Measurements from ENCODE around the gene TRANK1.

Gene TRANK1

DNA sequence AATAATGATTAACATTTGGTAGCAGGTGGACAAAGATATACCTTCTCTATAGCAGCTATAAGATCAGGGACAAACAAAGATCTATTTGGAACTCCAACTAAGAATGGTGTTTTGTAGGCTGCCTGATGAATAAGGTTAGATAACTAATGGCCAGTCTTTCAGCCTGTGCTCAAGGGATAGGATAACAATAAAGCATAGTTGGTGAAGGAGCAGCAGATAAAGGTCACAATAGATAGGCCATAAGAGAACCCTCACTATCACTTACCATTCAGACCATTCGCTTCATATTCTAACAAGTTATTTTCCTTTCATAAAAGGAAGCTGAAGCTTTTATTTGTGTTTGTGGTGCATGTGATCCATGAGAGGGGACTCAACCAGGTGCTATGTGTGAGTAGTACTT lies 28.3 kb upstream of the TRANK1 start:
- ChIA-PET POLR2A (no interaction called here), CTCF (interaction anchor here (0.6 kb wide), 1 partner anchor 90 kb away, joined by 3 read pairs; no protein-coding TSS in a partner anchor)
- H3K4me3 ChIP-seq (ENCODE audit: low read depth, low read length), result no peak overlapping the region
- H3K4me1 ChIP-seq (ENCODE audit: control insufficient read depth, insufficient read depth, low read length), result no peaks in the 10 kb centered on the region
- H3K9me3 ChIP-seq (ENCODE audit: control insufficient read depth, insufficient read depth, low read depth, low read length), result no peaks in the 10 kb centered on the region
- no peak for TF ChIP-seq PRDM1 (tag by site-specific recombination; IDR thresholded peaks at IDR 0.05)
- TF ChIP-seq MEIS1 (CRISPR knock-in tag; IDR thresholded peaks at IDR 0.05; ENCODE audit: borderline replicate concordance), result no peak
- TF ChIP-seq, protein P1, sequence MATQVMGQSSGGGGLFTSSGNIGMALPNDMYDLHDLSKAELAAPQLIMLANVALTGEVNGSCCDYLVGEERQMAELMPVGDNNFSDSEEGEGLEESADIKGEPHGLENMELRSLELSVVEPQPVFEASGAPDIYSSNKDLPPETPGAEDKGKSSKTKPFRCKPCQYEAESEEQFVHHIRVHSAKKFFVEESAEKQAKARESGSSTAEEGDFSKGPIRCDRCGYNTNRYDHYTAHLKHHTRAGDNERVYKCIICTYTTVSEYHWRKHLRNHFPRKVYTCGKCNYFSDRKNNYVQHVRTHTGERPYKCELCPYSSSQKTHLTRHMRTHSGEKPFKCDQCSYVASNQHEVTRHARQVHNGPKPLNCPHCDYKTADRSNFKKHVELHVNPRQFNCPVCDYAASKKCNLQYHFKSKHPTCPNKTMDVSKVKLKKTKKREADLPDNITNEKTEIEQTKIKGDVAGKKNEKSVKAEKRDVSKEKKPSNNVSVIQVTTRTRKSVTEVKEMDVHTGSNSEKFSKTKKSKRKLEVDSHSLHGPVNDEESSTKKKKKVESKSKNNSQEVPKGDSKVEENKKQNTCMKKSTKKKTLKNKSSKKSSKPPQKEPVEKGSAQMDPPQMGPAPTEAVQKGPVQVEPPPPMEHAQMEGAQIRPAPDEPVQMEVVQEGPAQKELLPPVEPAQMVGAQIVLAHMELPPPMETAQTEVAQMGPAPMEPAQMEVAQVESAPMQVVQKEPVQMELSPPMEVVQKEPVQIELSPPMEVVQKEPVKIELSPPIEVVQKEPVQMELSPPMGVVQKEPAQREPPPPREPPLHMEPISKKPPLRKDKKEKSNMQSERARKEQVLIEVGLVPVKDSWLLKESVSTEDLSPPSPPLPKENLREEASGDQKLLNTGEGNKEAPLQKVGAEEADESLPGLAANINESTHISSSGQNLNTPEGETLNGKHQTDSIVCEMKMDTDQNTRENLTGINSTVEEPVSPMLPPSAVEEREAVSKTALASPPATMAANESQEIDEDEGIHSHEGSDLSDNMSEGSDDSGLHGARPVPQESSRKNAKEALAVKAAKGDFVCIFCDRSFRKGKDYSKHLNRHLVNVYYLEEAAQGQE (tag by site-specific recombination; IDR thresholded peaks at IDR 0.05), result no peak
- TF ChIP-seq ZNF155 (tag by site-specific recombination; IDR thresholded peaks at IDR 0.05), result no peak
- TF ChIP-seq ZNF621 (tag by site-specific recombination; IDR thresholded peaks at IDR 0.05), result no peak
- no peaks in the 10 kb centered on the region for H3K36me3 ChIP-seq (ENCODE audit: control insufficient read depth in 2 of 2, insufficient read depth in 1 of 2, low read length in 2 of 2)
- H3K27ac ChIP-seq (ENCODE audit: extremely low read depth, low read depth, low read length), result no peak overlapping the region

DNA sequence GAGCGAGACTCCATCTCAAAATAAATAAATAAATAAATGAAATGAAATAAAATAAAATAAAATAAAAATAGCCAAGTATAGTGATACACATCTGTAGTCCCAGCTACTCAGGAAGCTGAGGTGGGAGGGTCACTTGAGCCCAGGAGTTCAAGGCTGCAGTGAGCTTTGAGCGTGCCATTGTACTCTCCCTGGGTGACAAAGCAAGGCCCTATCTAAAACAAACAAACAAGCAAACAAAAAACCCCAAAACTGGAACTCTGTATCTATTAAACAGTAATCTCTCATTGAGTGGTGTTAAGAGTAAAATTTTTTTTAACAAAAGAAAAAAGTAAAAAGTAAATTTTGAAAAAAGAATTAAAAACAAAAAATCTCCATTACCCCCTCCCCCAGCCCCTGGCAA lies 27.3 kb upstream of the TRANK1 start:
- Histone ChIP-seq H3K36me3 (ENCODE audit: control insufficient read depth in 2 of 2, insufficient read depth in 1 of 2, low read length in 2 of 2) (no peaks in the 10 kb centered on the region), H3K4me1 (ENCODE audit: control insufficient read depth, insufficient read depth, low read length) (no peaks in the 10 kb centered on the region), H3K9me3 (ENCODE audit: control insufficient read depth, insufficient read depth, low read depth, low read length) (no peaks in the 10 kb centered on the region), H3K4me3 (ENCODE audit: low read depth, low read length) (no peak overlapping the region), H3K27ac (ENCODE audit: extremely low read depth, low read depth, low read length) (no peak overlapping the region)
- TF ChIP-seq ZBTB48 (tag by site-specific recombination; IDR thresholded peaks at IDR 0.05) (no peak), ZFHX2 (tag by site-specific recombination; conservative IDR thresholded peaks at IDR 0.05) (no peak), ZNF560 (tag by site-specific recombination; IDR thresholded peaks at IDR 0.05; ENCODE audit: borderline replicate concordance) (no peak), ZFP41 (tag by site-specific recombination; IDR thresholded peaks at IDR 0.05; ENCODE audit: borderline replicate concordance) (no peak), ZNF558 (tag by site-specific recombination; IDR thresholded peaks at IDR 0.05) (no peak), ZNF660 (tag by site-specific recombination; IDR thresholded peaks at IDR 0.05) (no peak), SP3 (tag by site-specific recombination; IDR thresholded peaks at IDR 0.05) (no peak), ZNF433 (tag by site-specific recombination; IDR thresholded peaks at IDR 0.05; ENCODE audit: low read depth) (no peak), YY2 (tag by site-specific recombination; IDR thresholded peaks at IDR 0.05) (no peak), ZNF354C (tag by site-specific recombination; IDR thresholded peaks at IDR 0.05; ENCODE audit: borderline replicate concordance, low read depth) (no peak), ZNF626 (tag by site-specific recombination; IDR thresholded peaks at IDR 0.05) (no peak), HOXA7 (CRISPR knock-in tag; IDR thresholded peaks at IDR 0.05; ENCODE audit: borderline replicate concordance) (no peak), ZNF843 (tag by site-specific recombination; IDR thresholded peaks at IDR 0.05) (no peak), ZNF112 (tag by site-specific recombination; IDR thresholded peaks at IDR 0.05) (no peak)
- TF ChIP-seq, protein P2, sequence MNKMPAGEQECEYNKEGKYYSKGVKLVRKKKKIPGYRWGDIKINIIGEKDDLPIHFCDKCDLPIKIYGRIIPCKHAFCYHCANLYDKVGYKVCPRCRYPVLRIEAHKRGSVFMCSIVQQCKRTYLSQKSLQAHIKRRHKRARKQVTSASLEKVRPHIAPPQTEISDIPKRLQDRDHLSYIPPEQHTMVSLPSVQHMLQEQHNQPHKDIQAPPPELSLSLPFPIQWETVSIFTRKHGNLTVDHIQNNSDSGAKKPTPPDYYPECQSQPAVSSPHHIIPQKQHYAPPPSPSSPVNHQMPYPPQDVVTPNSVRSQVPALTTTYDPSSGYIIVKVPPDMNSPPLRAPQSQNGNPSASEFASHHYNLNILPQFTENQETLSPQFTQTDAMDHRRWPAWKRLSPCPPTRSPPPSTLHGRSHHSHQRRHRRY (tag by site-specific recombination; IDR thresholded peaks at IDR 0.05), result no peak
- TF ChIP-seq, protein P3, sequence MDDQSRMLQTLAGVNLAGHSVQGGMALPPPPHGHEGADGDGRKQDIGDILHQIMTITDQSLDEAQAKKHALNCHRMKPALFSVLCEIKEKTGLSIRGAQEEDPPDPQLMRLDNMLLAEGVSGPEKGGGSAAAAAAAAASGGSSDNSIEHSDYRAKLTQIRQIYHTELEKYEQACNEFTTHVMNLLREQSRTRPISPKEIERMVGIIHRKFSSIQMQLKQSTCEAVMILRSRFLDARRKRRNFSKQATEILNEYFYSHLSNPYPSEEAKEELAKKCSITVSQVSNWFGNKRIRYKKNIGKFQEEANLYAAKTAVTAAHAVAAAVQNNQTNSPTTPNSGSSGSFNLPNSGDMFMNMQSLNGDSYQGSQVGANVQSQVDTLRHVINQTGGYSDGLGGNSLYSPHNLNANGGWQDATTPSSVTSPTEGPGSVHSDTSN (CRISPR knock-in tag; IDR thresholded peaks at IDR 0.05), result no peak
- TF ChIP-seq, protein P4, sequence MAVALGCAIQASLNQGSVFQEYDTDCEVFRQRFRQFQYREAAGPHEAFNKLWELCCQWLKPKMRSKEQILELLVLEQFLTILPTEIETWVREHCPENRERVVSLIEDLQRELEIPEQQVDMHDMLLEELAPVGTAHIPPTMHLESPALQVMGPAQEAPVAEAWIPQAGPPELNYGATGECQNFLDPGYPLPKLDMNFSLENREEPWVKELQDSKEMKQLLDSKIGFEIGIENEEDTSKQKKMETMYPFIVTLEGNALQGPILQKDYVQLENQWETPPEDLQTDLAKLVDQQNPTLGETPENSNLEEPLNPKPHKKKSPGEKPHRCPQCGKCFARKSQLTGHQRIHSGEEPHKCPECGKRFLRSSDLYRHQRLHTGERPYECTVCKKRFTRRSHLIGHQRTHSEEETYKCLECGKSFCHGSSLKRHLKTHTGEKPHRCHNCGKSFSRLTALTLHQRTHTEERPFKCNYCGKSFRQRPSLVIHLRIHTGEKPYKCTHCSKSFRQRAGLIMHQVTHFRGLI (tag by site-specific recombination; IDR thresholded peaks at IDR 0.05), result no peak
- POLR2A ChIA-PET, result no interaction called here
- CTCF ChIA-PET, result interaction anchor here (0.6 to 1.2 kb wide), 2 partner anchors 13 to 478 kb away, joined by 3 to 5 read pairs; no protein-coding TSS in a partner anchor

All from HEK293 (cell line).